Measurements from ENCODE around the gene CDSN. TPM values are rescaled to one million over a fixed set of nuclear protein-coding genes. Genes with fewer than 3 reads are reported as not detected.

The CDSN gene
- total RNA-seq, 4 donors from 2014 or later: 0.13 TPM; not detected in 3

DNA sequence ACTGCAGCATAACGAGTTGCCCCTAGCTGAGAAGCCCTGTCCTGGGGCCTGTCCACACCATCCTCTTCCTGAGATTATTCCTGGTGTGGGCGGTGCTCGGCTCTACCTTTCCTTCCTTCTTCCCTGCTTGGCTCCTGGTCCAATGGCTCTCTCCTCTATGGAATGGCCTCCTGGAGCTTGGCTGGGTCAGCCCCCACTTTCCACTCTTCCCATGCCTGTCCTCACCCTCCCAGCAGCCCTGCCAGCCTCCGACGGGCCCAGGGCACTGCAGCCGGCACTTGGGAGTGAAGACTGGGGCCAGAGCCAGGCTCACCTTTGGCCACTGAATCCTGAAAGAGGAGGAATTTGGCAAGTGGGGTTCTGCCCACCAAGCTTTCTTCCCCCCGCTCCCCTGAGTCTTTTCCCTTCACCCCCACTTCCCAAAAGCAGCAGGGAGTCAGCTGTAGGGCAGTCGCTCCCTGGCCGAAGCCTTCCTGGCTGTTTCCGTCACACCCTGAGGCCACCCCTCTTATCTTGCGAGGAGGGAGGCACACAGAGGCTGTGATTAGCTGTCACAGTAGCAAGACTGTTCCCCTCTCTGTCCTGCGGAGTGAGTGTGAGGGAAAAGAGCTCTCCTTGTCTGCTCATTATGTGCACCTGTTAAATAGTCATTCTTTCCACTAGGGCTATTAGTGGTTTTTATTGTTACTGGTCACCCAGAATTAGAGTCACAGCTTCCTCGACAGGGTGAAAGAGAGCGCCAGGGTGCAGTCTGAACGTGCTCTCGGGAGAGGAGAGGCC lies 6.3 kb upstream of the CDSN start:
- Histone ChIP-seq H3K27ac (peak overlapping the region in 2 of 4 donors; percentile 5 to 57), H3K36me3 (no peaks in the 10 kb centered on the region), H3K9me3 (no peaks in the 10 kb centered on the region), H3K4me3 (no peak overlapping the region), H3K27me3 (peaks cover 0 to 3% (median 0%) of the 10 kb centered on the region in 4 donors), H3K4me1 (peaks cover 4 to 73% (median 23%) of the 10 kb centered on the region in 3 donors)
- intact Hi-C loops (cut with DNase I): no loop called here
- WGBS, 2 donors: 58 to 64% methylated on average over 14 of the region's 16 CpGs
- TF ChIP-seq, protein P1, sequence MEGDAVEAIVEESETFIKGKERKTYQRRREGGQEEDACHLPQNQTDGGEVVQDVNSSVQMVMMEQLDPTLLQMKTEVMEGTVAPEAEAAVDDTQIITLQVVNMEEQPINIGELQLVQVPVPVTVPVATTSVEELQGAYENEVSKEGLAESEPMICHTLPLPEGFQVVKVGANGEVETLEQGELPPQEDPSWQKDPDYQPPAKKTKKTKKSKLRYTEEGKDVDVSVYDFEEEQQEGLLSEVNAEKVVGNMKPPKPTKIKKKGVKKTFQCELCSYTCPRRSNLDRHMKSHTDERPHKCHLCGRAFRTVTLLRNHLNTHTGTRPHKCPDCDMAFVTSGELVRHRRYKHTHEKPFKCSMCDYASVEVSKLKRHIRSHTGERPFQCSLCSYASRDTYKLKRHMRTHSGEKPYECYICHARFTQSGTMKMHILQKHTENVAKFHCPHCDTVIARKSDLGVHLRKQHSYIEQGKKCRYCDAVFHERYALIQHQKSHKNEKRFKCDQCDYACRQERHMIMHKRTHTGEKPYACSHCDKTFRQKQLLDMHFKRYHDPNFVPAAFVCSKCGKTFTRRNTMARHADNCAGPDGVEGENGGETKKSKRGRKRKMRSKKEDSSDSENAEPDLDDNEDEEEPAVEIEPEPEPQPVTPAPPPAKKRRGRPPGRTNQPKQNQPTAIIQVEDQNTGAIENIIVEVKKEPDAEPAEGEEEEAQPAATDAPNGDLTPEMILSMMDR (IDR thresholded peaks at IDR 0.05): no peak
- no peak for TF ChIP-seq POLR2A (IDR thresholded peaks at IDR 0.05)
- no peak for DNase-seq

DNA sequence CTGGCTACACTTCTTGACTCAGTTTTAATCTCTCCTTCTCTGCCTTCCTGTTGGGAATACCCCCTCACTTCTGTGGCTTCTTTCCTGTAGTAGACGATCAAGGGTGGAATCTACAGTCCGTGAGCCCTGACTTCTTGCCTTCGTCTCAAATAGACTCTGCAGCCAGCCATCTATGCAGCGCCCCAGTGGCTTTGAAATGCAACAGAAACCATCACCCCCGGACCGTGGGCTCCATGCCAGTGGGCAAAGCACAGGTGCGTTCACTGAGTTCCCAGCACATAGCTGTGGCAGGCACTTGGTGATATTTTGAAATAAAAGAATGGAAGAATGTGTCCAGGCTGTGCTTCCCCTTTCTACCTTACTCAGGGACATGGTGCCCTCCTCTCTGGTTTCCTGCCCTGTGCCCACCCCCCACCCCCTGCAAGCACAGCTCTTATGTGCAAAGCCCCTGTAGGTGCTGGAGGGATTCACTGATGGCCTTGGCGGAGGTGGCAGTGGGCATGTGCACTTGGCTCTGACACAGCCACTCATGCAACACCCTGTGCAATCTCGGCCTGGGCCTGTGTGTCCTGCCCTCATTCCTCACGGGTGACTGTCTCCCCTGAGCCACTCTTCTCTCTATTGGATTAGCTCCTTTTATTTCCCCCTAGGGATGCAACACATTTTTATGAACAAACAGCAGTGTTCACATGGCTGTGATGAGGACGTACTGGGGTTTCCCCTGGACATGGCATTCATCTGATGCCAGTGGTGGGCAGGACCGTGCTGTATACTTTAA lies 5.5 kb upstream of the CDSN start:
- intact Hi-C loops (cut with DNase I): no loop called here
- 36 to 49% methylated on average over 6 to 9 of the region's 12 CpGs for WGBS, 2 donors
- no peaks in the 10 kb centered on the region for H3K9me3 ChIP-seq
- peaks cover 0 to 3% (median 0%) of the 10 kb centered on the region in 4 donors for H3K27me3 ChIP-seq
- H3K27ac ChIP-seq: peak overlapping the region in 3 of 4 donors; percentile 21 to 57 (median 28)
- no peak overlapping the region for H3K4me3 ChIP-seq
- DNase-seq: no peak
- H3K4me1 ChIP-seq: peaks cover 4 to 73% (median 23%) of the 10 kb centered on the region in 3 donors
- no peak for TF ChIP-seq POLR2A (IDR thresholded peaks at IDR 0.05)
- TF ChIP-seq, protein P1 (IDR thresholded peaks at IDR 0.05): no peak
- H3K36me3 ChIP-seq: no peaks in the 10 kb centered on the region

GRCh38 chr6:31125162-31125561 lies 4.9 kb upstream of the CDSN start:
- 26 to 40% methylated on average over 7 of the region's 8 CpGs for whole genome bisulfite sequencing, 2 donors
- H3K27me3 ChIP-seq: peaks cover 0 to 3% (median 0%) of the 10 kb centered on the region in 4 donors
- H3K4me1 ChIP-seq: peaks cover 4 to 73% (median 23%) of the 10 kb centered on the region in 3 donors
- intact Hi-C loops (cut with DNase I): no loop called here
- peak overlapping the region; percentile 25 to 57 (median 41) for H3K27ac ChIP-seq
- no peak overlapping the region for H3K4me3 ChIP-seq
- no peak for DNase-seq
- no peaks in the 10 kb centered on the region for H3K36me3 ChIP-seq
- TF ChIP-seq, protein P1 (IDR thresholded peaks at IDR 0.05): no peak
- TF ChIP-seq POLR2A (IDR thresholded peaks at IDR 0.05): no peak
- H3K9me3 ChIP-seq: no peaks in the 10 kb centered on the region

DNA sequence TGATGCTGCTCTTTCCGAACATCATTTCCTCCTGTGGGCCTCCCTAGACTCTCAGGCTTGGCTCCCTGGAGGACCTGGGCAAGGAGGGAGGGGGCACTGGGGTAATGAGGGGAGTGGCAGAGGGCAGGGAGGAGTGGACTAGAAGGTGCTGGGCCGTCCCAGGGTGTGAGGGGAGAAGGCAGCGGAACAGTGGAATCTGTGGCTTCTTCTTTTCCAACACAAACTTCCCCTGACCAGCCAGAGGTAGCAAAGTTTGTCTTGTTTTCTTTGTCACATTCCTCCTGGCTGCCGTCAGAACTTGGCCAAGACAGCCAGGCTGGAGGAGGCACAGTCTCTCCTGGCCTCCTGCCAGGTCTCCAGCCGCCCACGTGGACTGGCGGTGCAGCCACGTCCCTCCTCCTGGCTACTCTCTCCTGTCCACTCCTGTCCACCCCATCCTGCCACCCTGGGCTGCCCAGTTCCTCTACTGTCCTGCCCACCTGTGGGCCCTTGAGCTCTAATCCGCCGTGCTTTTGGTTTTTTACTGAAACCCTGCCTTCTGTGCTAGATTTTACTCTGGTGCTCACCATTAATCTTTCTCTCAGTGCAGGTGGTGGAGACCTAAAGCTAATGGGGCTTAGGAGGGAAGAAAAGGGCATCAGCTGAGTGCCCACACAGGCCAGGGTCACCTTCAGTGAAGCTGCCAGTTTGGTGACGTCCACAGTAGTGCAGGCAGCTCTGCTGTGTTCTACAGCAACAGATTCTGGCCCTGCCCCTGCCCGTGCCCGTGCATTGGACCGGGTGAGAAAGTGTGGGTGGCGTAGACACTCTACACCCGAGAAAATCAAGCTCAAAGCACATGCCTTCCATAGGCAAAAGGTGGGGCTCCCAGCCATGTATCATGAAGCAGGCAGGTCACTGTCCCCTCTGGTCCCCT lies 2.8 kb upstream of the CDSN start:
- Histone ChIP-seq H3K4me3 (no peak overlapping the region), H3K36me3 (no peaks in the 10 kb centered on the region), H3K27me3 (no peaks in the 10 kb centered on the region), H3K4me1 (peaks cover 4 to 61% (median 23%) of the 10 kb centered on the region in 3 donors), H3K9me3 (no peaks in the 10 kb centered on the region), H3K27ac (peak overlapping the region in 1 of 4 donors; percentile 22)
- 33 to 53% methylated on average over 14 to 16 of the region's 16 CpGs for WGBS, 2 donors
- TF ChIP-seq, protein P1 (IDR thresholded peaks at IDR 0.05): no peak
- no peak for TF ChIP-seq POLR2A (IDR thresholded peaks at IDR 0.05)
- no peak for DNase-seq
- intact Hi-C loops (cut with DNase I): no loop called here

Measured in esophagus squamous epithelium (tissue), 5 donors.